IgD-negative memory B cell (primary cell): ENCODE results near the gene IFNB1. TPM values are rescaled to one million over a fixed set of nuclear protein-coding genes. Genes with fewer than 3 reads are reported as not detected.
A peak's percentile ranks its signal among the peaks of the same experiment; 100 is the strongest.

Experiments used
- H3K27ac Mint-ChIP-seq, 3 donors: one replicate each; pipeline ENCODE4 v1.8.0; 2020 to 2022; ENCODE audit warnings: mild to moderate bottlenecking in 3 of 3, mixed read lengths in 3 of 3, moderate library complexity in 1 of 3
- H3K27me3 Mint-ChIP-seq: one replicate; pipeline ENCODE4 v1.8.0; 2021; ENCODE audit warnings: mixed read lengths
- H3K36me3 Mint-ChIP-seq: one replicate; pipeline ENCODE4 v1.8.0; 2020; ENCODE audit warnings: mild to moderate bottlenecking, mixed read lengths
- H3K4me1 Mint-ChIP-seq, 3 donors: one replicate each; pipeline ENCODE4 v1.8.0; 2020 to 2022; ENCODE audit warnings: mixed read lengths in 3 of 3, mild to moderate bottlenecking in 1 of 3
- H3K4me3 Mint-ChIP-seq, 4 donors: one replicate each; pipeline ENCODE4 v1.8.0; 2020 to 2022; ENCODE audit warnings: mild to moderate bottlenecking in 4 of 4, mixed read lengths in 4 of 4, moderate library complexity in 3 of 4
- H3K9me3 Mint-ChIP-seq, 3 donors: one replicate each; pipeline ENCODE4 v1.8.0; 2020 to 2021; ENCODE audit warnings: mixed read lengths in 3 of 3, mild to moderate bottlenecking in 1 of 3
- polyA plus RNA-seq: library from polyadenylated mRNA; unstranded; fragments of 300-500 nt; fragmentation: Illumina TruSeq; gene quantifications from one replicate; pipeline ENCODE4 v1.2.3, GENCODE V29; 2021

IFNB1 gene
- polyA plus RNA-seq, 1 donor from 2014 or later: not detected

DNA sequence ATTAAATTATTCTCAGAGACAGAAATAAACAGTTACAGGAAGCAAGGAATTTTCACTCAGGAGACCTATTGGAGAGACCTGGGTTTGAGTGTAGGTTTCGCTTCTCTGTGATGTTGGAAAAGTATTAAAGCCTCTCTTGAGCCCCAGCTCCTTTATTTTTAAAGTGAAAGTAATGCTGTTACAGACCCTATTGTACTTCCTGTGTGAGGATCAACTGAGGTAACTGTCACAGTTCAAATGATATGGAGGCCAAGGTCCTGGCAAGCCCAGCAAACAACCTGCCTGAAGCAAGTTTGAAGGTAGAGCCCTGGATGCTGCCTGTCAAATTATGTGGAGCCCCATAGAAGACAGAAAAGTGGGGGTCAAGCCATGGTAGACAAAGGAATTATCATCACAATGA, 38.4 kb downstream of the IFNB1 start:
- Mint-ChIP-seq H3K36me3 (no peaks in the 10 kb centered on the region), H3K4me1 (peaks cover 0 to 5% (median 4%) of the 10 kb centered on the region in 3 donors), H3K9me3 (no peaks in the 10 kb centered on the region), H3K27me3 (no peaks in the 10 kb centered on the region), H3K27ac (peak overlapping the region in 1 of 3 donors; percentile 24), H3K4me3 (no peak overlapping the region)

DNA sequence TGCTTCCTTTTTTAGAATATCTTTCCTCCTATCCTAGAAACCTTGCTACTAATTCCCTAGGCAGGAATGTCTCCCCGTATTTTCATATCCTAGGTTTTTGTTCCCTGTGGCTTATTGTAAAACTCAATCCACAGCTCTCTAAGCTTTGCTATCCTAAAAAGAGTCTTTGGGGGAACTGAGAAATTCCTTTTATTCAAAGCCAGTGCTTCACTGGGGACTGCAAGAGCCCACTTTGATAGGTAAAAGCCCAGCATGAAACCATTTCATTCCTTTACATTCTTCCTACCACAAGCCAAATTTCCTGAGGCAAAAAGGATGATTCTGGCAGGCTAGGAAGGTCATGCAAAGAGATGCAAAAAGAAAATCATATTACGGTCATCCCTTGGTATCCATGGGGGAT, 40.5 kb downstream of the IFNB1 start:
- Mint-ChIP-seq H3K27me3 (no peaks in the 10 kb centered on the region), H3K9me3 (no peaks in the 10 kb centered on the region), H3K4me1 (peaks cover 0 to 8% (median 2%) of the 10 kb centered on the region in 3 donors), H3K36me3 (no peaks in the 10 kb centered on the region), H3K27ac (no peak overlapping the region), H3K4me3 (no peak overlapping the region)

DNA sequence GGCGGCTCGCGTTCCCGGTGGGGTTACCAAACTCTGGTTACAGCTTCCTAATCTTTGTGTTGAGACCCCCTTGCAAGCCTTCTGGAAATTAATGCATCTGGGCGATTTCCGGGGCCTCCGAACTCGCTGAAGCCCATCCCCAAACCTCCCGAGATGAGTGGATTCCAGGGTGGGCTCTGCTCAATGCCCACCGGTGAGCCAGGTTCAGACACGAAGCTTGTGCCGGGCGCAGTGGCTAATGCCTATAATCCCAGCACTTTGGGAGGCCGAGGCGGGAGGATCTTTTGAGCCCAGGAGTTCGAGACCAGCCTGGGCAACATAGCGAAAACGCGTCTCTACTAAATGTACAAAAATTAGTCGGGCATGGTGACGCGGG, 45.9 kb downstream of the IFNB1 start:
- Mint-ChIP-seq H3K27ac (no peak overlapping the region), H3K27me3 (no peaks in the 10 kb centered on the region), H3K9me3 (no peaks in the 10 kb centered on the region), H3K36me3 (no peaks in the 10 kb centered on the region), H3K4me3 (peak overlapping the region in 1 of 4 donors; percentile 90), H3K4me1 (peaks cover 2 to 13% (median 4%) of the 10 kb centered on the region in 3 donors)

DNA sequence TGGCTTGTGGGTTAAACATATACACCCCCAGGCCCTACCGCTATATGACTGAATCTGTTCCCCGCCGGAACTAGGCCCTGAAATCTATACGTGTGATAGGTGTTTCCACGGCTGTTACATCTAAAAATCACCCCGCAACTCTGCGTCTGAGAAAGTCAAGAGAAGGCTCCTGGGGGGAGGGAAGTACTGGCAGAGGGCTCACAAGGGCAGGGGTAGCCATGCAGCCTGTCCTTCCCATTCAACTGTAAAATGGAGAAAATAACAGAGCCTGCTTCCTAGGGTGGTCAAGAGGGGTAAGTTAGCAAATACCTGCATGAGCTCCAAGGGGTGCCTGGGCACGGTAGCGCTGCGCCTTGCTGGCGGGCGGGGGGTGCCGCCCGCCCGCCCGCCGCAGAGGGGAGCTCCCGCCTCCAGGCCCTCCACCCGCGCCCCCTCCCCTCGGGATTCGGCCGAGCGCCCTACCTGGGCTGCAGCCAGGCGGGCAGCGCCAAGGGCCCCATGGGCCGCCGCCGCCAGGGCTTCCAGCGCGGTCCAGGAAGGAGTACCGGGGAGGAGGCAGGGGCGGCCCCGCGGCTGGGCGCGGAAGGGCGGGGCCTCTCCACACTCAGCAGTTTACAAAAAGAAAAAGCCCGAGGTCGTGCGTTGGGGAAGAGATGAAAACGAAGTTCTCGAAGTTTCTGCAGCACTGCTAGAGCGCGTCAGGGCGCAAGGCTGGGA, 46.5 kb downstream of the IFNB1 start, which contains the start of gene HACD4:
TSS of gene HACD4 (minus strand) at position 550 of the 717 bp plus-strand sequence. CDS start at position 500, 50 bp downstream.
- Mint-ChIP-seq H3K4me3 (peak within 1 kb of the TSS in 3 of 4 donors; percentile 56 to 90 (median 85)), H3K27me3 (no peaks in the 10 kb centered on the region), H3K27ac (no peak within 1 kb of the TSS), H3K4me1 (peaks cover 2 to 14% (median 4%) of the 10 kb centered on the region in 3 donors), H3K36me3 (peaks cover under 1% of the 10 kb centered on the region), H3K9me3 (no peaks in the 10 kb centered on the region)

DNA sequence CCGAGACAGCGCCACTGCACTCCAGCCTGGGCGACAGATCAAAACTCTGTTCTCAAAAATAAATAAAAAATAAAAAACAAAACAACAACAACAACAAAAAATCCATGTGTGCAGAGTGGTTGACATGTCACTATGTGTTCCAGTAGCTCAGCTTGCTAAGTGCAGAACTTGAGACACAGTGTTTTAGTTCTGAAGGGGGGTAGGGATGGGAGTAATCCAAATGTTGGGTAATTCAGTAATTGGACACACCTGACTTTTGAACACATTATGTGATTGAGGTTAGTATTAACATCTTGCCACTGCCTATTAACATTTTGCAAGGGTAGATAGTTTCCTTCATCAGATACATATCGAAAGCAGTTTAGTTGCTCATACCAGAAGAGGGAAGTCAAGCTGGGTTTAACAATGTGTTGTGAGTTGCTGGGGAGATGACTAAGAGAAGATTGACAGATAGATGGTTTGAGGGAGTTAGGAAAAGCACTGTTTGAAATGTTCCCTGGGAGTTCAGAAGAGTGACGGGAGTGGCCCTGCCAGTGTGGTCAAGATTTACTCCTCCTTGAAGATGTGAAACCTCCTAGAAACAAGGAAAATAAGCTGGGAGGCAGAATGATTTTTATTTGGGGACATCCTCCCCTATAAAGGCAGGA, 47.2 kb downstream of the IFNB1 start:
- peaks cover 2 to 14% (median 4%) of the 10 kb centered on the region in 3 donors for H3K4me1 Mint-ChIP-seq
- H3K36me3 Mint-ChIP-seq: peaks cover 8% of the 10 kb centered on the region
- H3K27ac Mint-ChIP-seq: no peak overlapping the region
- H3K4me3 Mint-ChIP-seq: no peak overlapping the region
- no peaks in the 10 kb centered on the region for H3K9me3 Mint-ChIP-seq
- no peaks in the 10 kb centered on the region for H3K27me3 Mint-ChIP-seq

DNA sequence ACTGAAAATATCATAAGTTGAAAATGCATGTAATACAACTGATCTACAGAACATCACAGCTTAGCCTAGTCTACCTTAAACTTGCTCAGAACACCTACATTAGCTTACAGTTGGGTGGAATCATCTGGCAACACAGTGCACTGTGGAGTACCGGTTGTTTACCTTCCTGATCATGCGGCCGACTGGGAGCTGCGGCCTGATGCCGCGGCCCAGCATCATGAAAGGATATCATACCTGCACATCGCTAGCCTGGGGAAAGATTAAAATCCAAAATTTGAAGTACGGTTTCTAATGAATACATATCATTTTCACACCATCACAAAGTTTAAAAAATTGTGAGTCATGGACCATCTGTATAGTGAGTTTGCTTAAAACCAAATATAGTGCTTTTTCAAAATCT, 48.1 kb downstream of the IFNB1 start:
- H3K27me3 Mint-ChIP-seq: no peaks in the 10 kb centered on the region
- no peak overlapping the region for H3K4me3 Mint-ChIP-seq
- H3K9me3 Mint-ChIP-seq: no peaks in the 10 kb centered on the region
- peaks cover 8% of the 10 kb centered on the region for H3K36me3 Mint-ChIP-seq
- no peak overlapping the region for H3K27ac Mint-ChIP-seq
- H3K4me1 Mint-ChIP-seq: peaks cover 2 to 14% (median 4%) of the 10 kb centered on the region in 3 donors

DNA sequence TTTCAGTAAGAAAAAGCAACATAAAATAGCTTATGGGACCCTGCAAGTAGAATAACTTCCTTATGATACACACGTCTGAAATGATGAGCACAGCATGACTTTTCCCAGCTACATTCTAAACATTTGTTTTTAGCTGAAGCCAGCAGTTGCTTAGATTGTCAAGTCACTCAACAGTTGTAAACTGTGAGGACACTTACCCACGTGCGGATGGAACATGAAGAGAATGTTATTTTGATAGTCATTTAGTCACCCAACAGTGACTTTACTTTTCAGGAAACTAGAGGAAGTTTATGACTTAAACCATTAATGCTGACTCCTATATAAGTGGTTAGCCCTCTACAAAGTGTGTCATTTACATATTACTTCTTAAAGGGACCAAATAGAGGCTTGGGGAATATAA, 49.3 kb downstream of the IFNB1 start:
- peaks cover 8% of the 10 kb centered on the region for H3K36me3 Mint-ChIP-seq
- H3K27me3 Mint-ChIP-seq: no peaks in the 10 kb centered on the region
- peaks cover 2 to 20% (median 8%) of the 10 kb centered on the region in 3 donors for H3K4me1 Mint-ChIP-seq
- H3K27ac Mint-ChIP-seq: peak overlapping the region in 1 of 3 donors; percentile 47
- no peaks in the 10 kb centered on the region for H3K9me3 Mint-ChIP-seq
- peak overlapping the region in 1 of 4 donors; percentile 2 for H3K4me3 Mint-ChIP-seq

DNA sequence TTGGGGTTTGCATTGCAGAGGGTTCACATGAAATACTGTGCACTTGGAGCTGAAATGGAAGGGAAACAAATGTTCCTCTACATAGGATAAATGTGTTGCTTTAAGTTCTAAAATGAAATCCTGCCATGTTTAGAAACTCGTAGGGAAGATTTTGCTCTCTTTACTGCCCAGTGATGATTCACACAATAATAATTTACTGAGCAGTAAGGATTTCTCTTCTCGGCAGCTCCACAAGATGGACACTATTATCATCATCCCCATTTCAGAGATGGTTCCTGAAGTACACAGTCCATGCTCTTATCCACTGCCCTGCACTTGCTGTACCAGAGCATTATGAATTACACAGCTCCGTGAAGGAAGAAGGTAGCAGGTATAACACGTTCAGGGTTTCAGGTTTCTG, 50.4 kb downstream of the IFNB1 start:
- Mint-ChIP-seq H3K9me3 (peaks cover 0 to under 1% (median 0%) of the 10 kb centered on the region in 3 donors), H3K4me1 (peaks cover under 1 to 13% (median 8%) of the 10 kb centered on the region in 3 donors), H3K27me3 (no peaks in the 10 kb centered on the region), H3K27ac (no peak overlapping the region), H3K36me3 (peaks cover 9% of the 10 kb centered on the region), H3K4me3 (no peak overlapping the region)

Other genes starting within 250 kb of the IFNB1 start
- 4.4 TPM for gene HACD4, start 46.3 kb downstream of the IFNB1 start, polyA plus RNA-seq
- gene IFNW1, start 63.9 kb upstream of the IFNB1 start, polyA plus RNA-seq: not detected
- not detected for gene IFNA21, start 88.7 kb upstream of the IFNB1 start, polyA plus RNA-seq
- gene IFNA4, start 109.6 kb upstream of the IFNB1 start, polyA plus RNA-seq: not detected
- gene IFNA7, start 124.3 kb upstream of the IFNB1 start, polyA plus RNA-seq: not detected
- not detected for gene IFNA10, start 129.2 kb upstream of the IFNB1 start, polyA plus RNA-seq
- gene IFNA16, start 139.4 kb upstream of the IFNB1 start, polyA plus RNA-seq: not detected
- not detected for gene IFNA17, start 150.3 kb upstream of the IFNB1 start, polyA plus RNA-seq
- gene IFNA14, start 162.1 kb upstream of the IFNB1 start, polyA plus RNA-seq: not detected
- gene IFNA5, start 227.4 kb upstream of the IFNB1 start, polyA plus RNA-seq: not detected